SH-SY5Y (cell line): Measurements from ENCODE around the gene OPCML.

Experiments
- GATA2 ChIP-seq: IDR thresholded peaks from 2 replicates; pipeline ENCODE4 v1.6.1; 2011; ENCODE audit warnings: mild to moderate bottlenecking, low read depth, low read length
- GATA3 ChIP-seq: IDR thresholded peaks from 2 replicates; pipeline ENCODE4 v1.6.1; 2011; ENCODE audit warnings: low read depth, mild to moderate bottlenecking, low read length, moderate library complexity

The OPCML gene

GRCh38 chr11:133300666-133301065, 231.6 kb downstream of the OPCML start:
- TF ChIP-seq GATA2, result no peak
- TF ChIP-seq GATA3, result no peak

GRCh38 chr11:133291780-133292179, 240.5 kb downstream of the OPCML start:
- no peak for TF ChIP-seq GATA3
- TF ChIP-seq GATA2, result no peak

GRCh38 chr11:133285359-133285758, 246.9 kb downstream of the OPCML start:
- TF ChIP-seq GATA3 (no peak), GATA2 (no peak)

- no peak for TF ChIP-seq GATA3
Measured at GRCh38 chr11:133284156-133284555, 248.1 kb downstream of the OPCML start.

- TF ChIP-seq GATA3, result no peak
- TF ChIP-seq GATA2, result no peak
Measured at GRCh38 chr11:133277886-133278285, 254.4 kb downstream of the OPCML start.

- no peak for TF ChIP-seq GATA2
- TF ChIP-seq GATA3, result no peak
Measured at GRCh38 chr11:133271871-133272776, 260.2 kb downstream of the OPCML start.

GRCh38 chr11:133271206-133271605, 261.1 kb downstream of the OPCML start:
- TF ChIP-seq GATA3 (no peak), GATA2 (no peak)

- TF ChIP-seq GATA2 (no peak), GATA3 (no peak)
Measured at GRCh38 chr11:133269267-133269666, 263.0 kb downstream of the OPCML start.

- TF ChIP-seq GATA3 (no peak), GATA2 (no peak)
Measured at GRCh38 chr11:133266986-133267385, 265.3 kb downstream of the OPCML start.

GRCh38 chr11:133265530-133266035, 266.7 kb downstream of the OPCML start:
- TF ChIP-seq GATA3, result no peak
- no peak for TF ChIP-seq GATA2

- no peak for TF ChIP-seq GATA2
- TF ChIP-seq GATA3, result no peak
Measured at GRCh38 chr11:133263332-133263731, 269.0 kb downstream of the OPCML start.

GRCh38 chr11:133258751-133259150, 273.6 kb downstream of the OPCML start:
- TF ChIP-seq GATA2, result no peak
- no peak for TF ChIP-seq GATA3

- no peak for TF ChIP-seq GATA2
- TF ChIP-seq GATA3, result no peak
Measured at GRCh38 chr11:133254601-133255000, 277.7 kb downstream of the OPCML start.

GRCh38 chr11:133253570-133253969, 278.7 kb downstream of the OPCML start:
- TF ChIP-seq GATA3, result no peak
- no peak for TF ChIP-seq GATA2

GRCh38 chr11:133251841-133252240, 280.5 kb downstream of the OPCML start:
- TF ChIP-seq GATA3, result no peak
- no peak for TF ChIP-seq GATA2

GRCh38 chr11:133249530-133249929, 282.8 kb downstream of the OPCML start:
- TF ChIP-seq GATA2 (no peak), GATA3 (no peak)

GRCh38 chr11:133249065-133249464, 283.2 kb downstream of the OPCML start:
- TF ChIP-seq GATA3, result no peak
- TF ChIP-seq GATA2, result no peak

GRCh38 chr11:133243832-133244231, 288.5 kb downstream of the OPCML start:
- TF ChIP-seq GATA3 (no peak), GATA2 (no peak)
